GM12878 (cell line): ENCODE data around the gene UBC. TPM values are rescaled to one million over a fixed set of nuclear protein-coding genes. Genes with fewer than 3 reads are reported as not detected.
"Not testable (repeated sequence)": the region's sequence is repeated elsewhere in the genome, so short reads cannot be mapped to it uniquely, and the experiment has no call there.

ENCODE experiments used
- ATAC-seq: fragments of 200-7000 bp; cut with Tn5 transposase; 3 replicates; pipeline ENCODE4 v1.9.1; 2020; ENCODE audit warnings: mild to moderate bottlenecking, moderate library complexity
- BruUV-seq: library from RNA; stranded (reverse); fragments of 400-500 nt; replicated peaks from 2 replicates; lab custom pipeline; 2021; lab: Mats Ljungman, UMichigan
- CTCF ChIA-PET: fragments of 300-600 bp; sonication (Branson Sonifier 250); formaldehyde crosslinking; extraction: SDS; loops from one replicate; lab custom pipeline; 2021; ENCODE audit warnings: inconsistent platforms; lab: Yijun Ruan, JAX
- POLR2A ChIA-PET: fragments of 350-600 bp; formaldehyde crosslinking; extraction: SDS; loops from one replicate; lab custom pipeline; 2021; ENCODE audit warnings: inconsistent platforms; lab: Charles Lee
- RAD21 ChIA-PET: fragments of 300-600 bp; sonication (Branson Sonifier 250); formaldehyde crosslinking; loops from one replicate; lab custom pipeline; 2023; ENCODE audit warnings: antibody characterized with exemption; ENCODE audit not compliant: unreplicated experiment; lab: Charles Lee
- SMC1A ChIA-PET: fragments of 300-600 bp; sonication (Branson Sonifier 250); formaldehyde crosslinking; loops from one replicate; lab custom pipeline; 2023; ENCODE audit not compliant: unreplicated experiment, uncharacterized antibody; lab: Charles Lee
- DNase-seq: peaks from one replicate; pipeline ENCODE4 v3.0.0-alpha.2; 2011; ENCODE audit warnings: low read depth, low spot score
- FAIRE-seq: peaks from 3 replicates; lab custom pipeline; 2011; peaks lifted over from hg19 to GRCh38; lab: Jason Lieb, UNC
- H2AFZ ChIP-seq: 2 replicates; pipeline ENCODE4 v1.6.0; 2011; ENCODE audit warnings: low read depth, low read length, control low read depth; ENCODE audit not compliant: control insufficient read depth
- H3K27ac ChIP-seq: 2 replicates; pipeline ENCODE4 v1.5.1; 2011; ENCODE audit warnings: control low read depth; ENCODE audit not compliant: control insufficient read depth, insufficient read depth
- H3K27me3 ChIP-seq, 2 experiments: replicated peaks in 1 of 2; 2 replicates each; pipeline versions ENCODE4 v1.6.0 to v1.6.1; 2011; ENCODE audit warnings: low read length in 1 of 2; ENCODE audit not compliant: control insufficient read depth in 2 of 2, insufficient read depth in 2 of 2
- H3K36me3 ChIP-seq, 2 experiments: 2 replicates each; pipeline ENCODE4 v1.5.1; 2011; ENCODE audit warnings: low read length in 1 of 2; ENCODE audit not compliant: control insufficient read depth in 2 of 2, insufficient read depth in 2 of 2
- H3K4me1 ChIP-seq: 2 replicates; pipeline ENCODE4 v1.6.1; 2011; ENCODE audit warnings: mild to moderate bottlenecking, low read length, moderate library complexity, mixed read lengths; ENCODE audit not compliant: control insufficient read depth, insufficient read depth
- H3K4me2 ChIP-seq: 2 replicates; pipeline ENCODE4 v1.6.0; 2011; ENCODE audit warnings: control low read depth; ENCODE audit not compliant: control insufficient read depth, insufficient read depth
- H3K4me3 ChIP-seq: fragments of 200-600 bp; sonication (generic); 2 replicates; pipeline ENCODE4 v1.5.1; 2016
- H3K79me2 ChIP-seq: 2 replicates; pipeline ENCODE4 v1.6.0; 2011; ENCODE audit warnings: low read length; ENCODE audit not compliant: control insufficient read depth, insufficient read depth
- H3K9ac ChIP-seq: 2 replicates; pipeline ENCODE4 v1.8.0; 2011; ENCODE audit warnings: low read length, control low read depth, mixed read lengths; ENCODE audit not compliant: control insufficient read depth, insufficient read depth
- H3K9me3 ChIP-seq: replicated peaks from 3 replicates; pipeline ENCODE4 v1.5.1; 2011; ENCODE audit warnings: mild to moderate bottlenecking, low read length; ENCODE audit not compliant: control insufficient read depth, insufficient read depth
- H4K20me1 ChIP-seq: 2 replicates; pipeline ENCODE4 v1.6.0; 2011; ENCODE audit not compliant: control insufficient read depth, insufficient read depth
- HDGF ChIP-seq: fragments of 450-650 bp; IDR thresholded peaks from 2 replicates; pipeline ENCODE4 v1.6.1; 2016; ENCODE audit warnings: antibody characterized with exemption
- KDM1A ChIP-seq: fragments of 200-600 bp; sonication (generic); IDR thresholded peaks from 2 replicates; pipeline ENCODE4 v1.6.1; 2016; ENCODE audit warnings: borderline replicate concordance
- NFYB ChIP-seq: IDR thresholded peaks from 2 replicates; pipeline ENCODE4 v1.6.1; 2011; ENCODE audit warnings: low read depth, mild to moderate bottlenecking, low read length, improper control_type of control experiment, moderate library complexity; ENCODE audit not compliant: insufficient read depth
- USF1 ChIP-seq: IDR thresholded peaks from 2 replicates; pipeline ENCODE4 v1.6.1; 2011; ENCODE audit warnings: borderline replicate concordance, low read depth, mild to moderate bottlenecking, moderate library complexity, mixed read lengths, low read length; ENCODE audit not compliant: insufficient read depth; ENCODE audit errors: extremely low read length
- WGBS: methylation state at CpG from one replicate; pipeline ENCODE4 v1.1.6; 2016; ENCODE audit warnings: low lambda C conversion rate; ENCODE audit not compliant: insufficient replicate concordance, insufficient coverage; ENCODE audit errors: missing lambda C conversion rate; 5-methylcytosine and 5-hydroxymethylcytosine counted together
- in situ Hi-C: fragments of 300-500 bp; cut with MboI; formaldehyde crosslinking; loops from 9 replicates; pipeline ENCODE4 v1.14.3; 2018; ENCODE audit warnings: mixed read lengths
- intact Hi-C: fragments of 100-400 bp; cut with micrococcal nuclease; formaldehyde crosslinking; loops from one replicate; pipeline ENCODE4 v1.14.2; 2022; ENCODE audit not compliant: unreplicated experiment
- polyA plus RNA-seq, 11 experiments: library from polyadenylated mRNA; depleted of rRNA in 4 of 11; unstranded in 6 of 11; stranded (reverse) in 5 of 11; fragments of >200 nt; fragmentation: Nextera tagmentation in 4 of 11; fragmentation: Illumina TruSeq in 1 of 11; extraction: Ambion mirVana in 4 of 11; extraction: Trizol in 1 of 11; gene quantifications; 1 replicate in 1 of 11; 2 replicates in 10 of 11; pipeline versions ENCODE4 v1.2.1 to v1.2.3, GENCODE V29; 2011 to 2016; ENCODE audit warnings: inconsistent platforms in 2 of 11, missing spikeins in 2 of 11, low read depth in 1 of 11
- total RNA-seq, 4 experiments: library from RNA; depleted of rRNA in 3 of 4; stranded (reverse); fragments of >200 nt in 3 of 4; fragmentation: Illumina TruSeq in 1 of 4; extraction: Trizol in 1 of 4; gene quantifications; 2 replicates each; pipeline versions ENCODE4 v1.2.1 to v1.2.3, GENCODE V29; 2013 to 2021

Gene UBC
- total and polyA plus RNA-seq, 10 of the 15 experiments (the other 5 are each of a cell fraction or from before 2014, with no cell fraction given) = 653 to 1,666 (median 874) TPM

GRCh38 chr12:124888260-124888659, 26.2 kb downstream of the UBC start:
- H3K27ac ChIP-seq = no peak overlapping the region
- ATAC-seq (no peak), FAIRE-seq (no peak)
- H3K4me1 ChIP-seq = peaks cover 20% of the 10 kb centered on the region
- H4K20me1 ChIP-seq = no peaks in the 10 kb centered on the region
- no peak overlapping the region for H2AFZ ChIP-seq
- H3K9ac ChIP-seq = no peak overlapping the region
- no peaks in the 10 kb centered on the region; the same call in 1 of the 2 replicates for H3K79me2 ChIP-seq
- no peak overlapping the region for H3K4me2 ChIP-seq
- no TSS peak for BruUV-seq
- H3K9me3 ChIP-seq = no peaks in the 10 kb centered on the region; the same call in 2 of the 3 replicates
- SMC1A ChIA-PET = interaction anchor here (0.8 to 2.0 kb wide), 5 partner anchors 12 to 31 kb away, joined by 4 to 7 read pairs (median 5); no protein-coding TSS in a partner anchor
- in situ Hi-C loops = no loop called here
- intact Hi-C loops = no loop called here
- RAD21 ChIA-PET = interaction anchor here (2.7 kb wide), 1 partner anchor 26 kb away, joined by 5 read pairs; no protein-coding TSS in a partner anchor
- H3K36me3 ChIP-seq = no peaks in the 10 kb centered on the region
- CTCF ChIA-PET = interaction anchor here (0.7 to 1.3 kb wide), 2 partner anchors 14 to 18 kb away, joined by 3 read pairs; no protein-coding TSS in a partner anchor
- H3K4me3 ChIP-seq = no peak overlapping the region
- TF ChIP-seq HDGF = no peak
- no peak for TF ChIP-seq NFYB
- TF ChIP-seq KDM1A = no peak
- TF ChIP-seq USF1 = no peak
- TF ChIP-seq, all 136 proteins: peak for 0
- WGBS = 78% methylated on average over 2 of the region's 2 CpGs
- DNase-seq = no peak
- POLR2A ChIA-PET = interaction anchor here (0.6 kb wide), 1 partner anchor 14 kb away, joined by 4 read pairs; no protein-coding TSS in a partner anchor
- H3K27me3 ChIP-seq = no peaks in the 10 kb centered on the region

- H3K9ac ChIP-seq, H3K79me2 ChIP-seq, H3K9me3 ChIP-seq, ATAC-seq, POLR2A ChIA-PET, in situ Hi-C loops, H4K20me1 ChIP-seq, intact Hi-C loops, H3K27ac ChIP-seq, H3K36me3 ChIP-seq, H3K4me3 ChIP-seq, FAIRE-seq, H3K4me2 ChIP-seq, H2AFZ ChIP-seq, H3K27me3 ChIP-seq, DNase-seq, BruUV-seq: not testable (repeated sequence)
- CTCF ChIA-PET = interaction anchor here (1.3 to 2.2 kb wide), 3 partner anchors 10 to 15 kb away, joined by 3 to 7 read pairs (median 4); no protein-coding TSS in a partner anchor
- H3K4me1 ChIP-seq = peaks cover 18% of the 10 kb centered on the region
- SMC1A ChIA-PET = interaction anchor here (0.8 to 2.0 kb wide), 6 partner anchors 12 to 60 kb away, joined by 3 to 7 read pairs (median 4); no protein-coding TSS in a partner anchor
- WGBS = 68% methylated on average over 9 of the region's 9 CpGs
- RAD21 ChIA-PET = interaction anchor here (2.7 kb wide), 1 partner anchor 26 kb away, joined by 5 read pairs; no protein-coding TSS in a partner anchor
Measured at GRCh38 chr12:124887766-124888165, 26.7 kb downstream of the UBC start.
